Lung (tissue), 12 donors: ENCODE measurements around the gene ASIC1. TPM values are rescaled to one million over a fixed set of nuclear protein-coding genes. Genes with fewer than 3 reads are reported as not detected.

ENCODE experiments used
- ATAC-seq: fragments of 200-7000 bp; cut with Tn5 transposase; one replicate; pipeline ENCODE4 v1.9.1; 2020; ENCODE audit warnings: moderate number of reproducible peaks; ENCODE audit not compliant: insufficient read depth, low FRiP score
- DNase-seq, 3 donors: peaks; one replicate each; pipeline ENCODE4 v3.0.0-alpha.2; 2013 to 2017
- H3K27ac ChIP-seq, 2 donors: one replicate each; pipeline ENCODE4 v1.5.1; 2013; ENCODE audit warnings: mild to moderate bottlenecking in 2 of 2, moderate library complexity in 2 of 2, control low read depth in 1 of 2, inconsistent platforms in 1 of 2, low read depth in 1 of 2, low read length in 1 of 2
- H3K27me3 ChIP-seq, 3 donors: one replicate each; pipeline ENCODE4 v1.5.1; 2013; ENCODE audit warnings: low read length in 2 of 3; ENCODE audit not compliant: control insufficient read depth in 3 of 3, insufficient read depth in 3 of 3
- H3K36me3 ChIP-seq, 4 donors: one replicate each; pipeline ENCODE4 v1.5.1; 2013; ENCODE audit warnings: low read length in 4 of 4, mild to moderate bottlenecking in 1 of 4, moderate library complexity in 1 of 4; ENCODE audit not compliant: control insufficient read depth in 4 of 4, insufficient read depth in 4 of 4
- H3K4me1 ChIP-seq, 5 donors: one replicate each; pipeline ENCODE4 v1.5.1; 2013; ENCODE audit warnings: low read length in 5 of 5, mild to moderate bottlenecking in 2 of 5, moderate library complexity in 1 of 5; ENCODE audit not compliant: control insufficient read depth in 5 of 5, insufficient read depth in 5 of 5
- H3K4me3 ChIP-seq: one replicate; pipeline ENCODE4 v1.5.1; 2013; ENCODE audit warnings: mild to moderate bottlenecking, control low read depth, moderate library complexity
- H3K9ac ChIP-seq, 2 donors: one replicate each; pipeline ENCODE4 v1.5.1; 2013; ENCODE audit warnings: low read length in 2 of 2, control low read depth in 1 of 2; ENCODE audit not compliant: insufficient read depth in 1 of 2
- H3K9me3 ChIP-seq, 4 donors: one replicate each; pipeline ENCODE4 v1.5.1; 2013; ENCODE audit warnings: low read length in 3 of 4, mild to moderate bottlenecking in 1 of 4, moderate library complexity in 1 of 4; ENCODE audit not compliant: control insufficient read depth in 4 of 4, insufficient read depth in 3 of 4
- CTCF ChIP-seq: IDR thresholded peaks from 2 replicates; pipeline ENCODE4 v1.5.1; 2012; ENCODE audit warnings: mild to moderate bottlenecking; ENCODE audit errors: control extremely low read depth, extremely low read depth
- WGBS, 2 donors: extraction: QIAGEN DNeasy Blood & Tissue Kit; methylation state at CpG; one replicate each; pipeline ENCODE4 v1.1.7; 2013; 5-methylcytosine and 5-hydroxymethylcytosine counted together
- polyA plus RNA-seq, 2 donors: library from polyadenylated mRNA; stranded (reverse); fragments of 200-250 nt; gene quantifications; one replicate each; pipeline ENCODE4 v1.2.1, GENCODE V29; 2013
- total RNA-seq, 2 donors: library from RNA; depleted of rRNA in 1 of 2; stranded (reverse); fragments of >200 nt in 1 of 2; gene quantifications; one replicate each; pipeline ENCODE4 v1.2.1, GENCODE V29; 2014 to 2021
- donor health status: control.
- donor health status: control.
- donor health status: Bipolar disorder and iron deficiency.
- donor health status: healthy.
- donor health status: DM: yes; HTN: yes; CAD: no.

The ASIC1 gene
- total and polyA plus RNA-seq, 4 donors: 0.41 to 2.0 (median 1.3) TPM

GRCh38 chr12:50085615-50086072 lies 28.2 kb downstream of the ASIC1 start:
- Histone ChIP-seq H3K4me3 (peak overlapping the region; percentile 47), H3K9ac (no peak overlapping the region), H3K4me1 (peaks cover 0 to 7% (median 0%) of the 10 kb centered on the region in 5 donors), H3K27ac (peak overlapping the region; percentile 63 to 99), H3K36me3 (peaks cover 16 to 25% (median 22%) of the 10 kb centered on the region in 4 donors), H3K27me3 (no peaks in the 10 kb centered on the region), H3K9me3 (no peaks in the 10 kb centered on the region)
- 9 to 20% methylated on average over 8 of the region's 8 CpGs for WGBS, 2 donors
- no peak for TF ChIP-seq CTCF
- no peak for DNase-seq
- ATAC-seq: no peak

GRCh38 chr12:50086148-50086547 lies 28.8 kb downstream of the ASIC1 start:
- WGBS, 2 donors: 82 to 88% methylated on average over 5 of the region's 5 CpGs

GRCh38 chr12:50087151-50087550 lies 29.8 kb downstream of the ASIC1 start:
- no peak overlapping the region for H3K4me3 ChIP-seq
- DNase-seq: no peak
- peaks cover 0 to 4% (median 0%) of the 10 kb centered on the region in 5 donors for H3K4me1 ChIP-seq
- no peak overlapping the region for H3K9ac ChIP-seq
- no peak for ATAC-seq
- H3K36me3 ChIP-seq: peaks cover 16 to 28% (median 28%) of the 10 kb centered on the region in 4 donors
- H3K27ac ChIP-seq: no peak overlapping the region
- no peaks in the 10 kb centered on the region for H3K27me3 ChIP-seq
- 90 to 92% methylated on average over 9 of the region's 9 CpGs for WGBS, 2 donors
- H3K9me3 ChIP-seq: no peaks in the 10 kb centered on the region
- no peak for TF ChIP-seq CTCF

More at GRCh38 chr12:50086148-50086547, 28.8 kb downstream of the ASIC1 start:
- Histone ChIP-seq H3K27me3 (no peaks in the 10 kb centered on the region), H3K27ac (peak overlapping the region; percentile 46 to 99), H3K9me3 (no peaks in the 10 kb centered on the region), H3K4me1 (peaks cover 0 to 4% (median 0%) of the 10 kb centered on the region in 5 donors), H3K4me3 (peak overlapping the region; percentile 47), H3K36me3 (peaks cover 16 to 27% (median 24%) of the 10 kb centered on the region in 4 donors), H3K9ac (no peak overlapping the region)
- DNase-seq (no peak), ATAC-seq (no peak)
- TF ChIP-seq CTCF: no peak

GRCh38 chr12:50087995-50088394 lies 30.6 kb downstream of the ASIC1 start:
- Histone ChIP-seq H3K36me3 (peaks cover 16 to 31% (median 28%) of the 10 kb centered on the region in 4 donors), H3K27ac (no peak overlapping the region), H3K9me3 (no peaks in the 10 kb centered on the region), H3K27me3 (no peaks in the 10 kb centered on the region), H3K4me3 (no peak overlapping the region), H3K4me1 (peaks cover 0 to 4% (median 0%) of the 10 kb centered on the region in 5 donors), H3K9ac (no peak overlapping the region)
- ATAC-seq: no peak
- WGBS, 2 donors: 65 to 69% methylated on average over 3 of the region's 3 CpGs
- no peak for TF ChIP-seq CTCF
- no peak for DNase-seq
